Measurements from ENCODE around the gene M1AP.

M1AP gene

DNA sequence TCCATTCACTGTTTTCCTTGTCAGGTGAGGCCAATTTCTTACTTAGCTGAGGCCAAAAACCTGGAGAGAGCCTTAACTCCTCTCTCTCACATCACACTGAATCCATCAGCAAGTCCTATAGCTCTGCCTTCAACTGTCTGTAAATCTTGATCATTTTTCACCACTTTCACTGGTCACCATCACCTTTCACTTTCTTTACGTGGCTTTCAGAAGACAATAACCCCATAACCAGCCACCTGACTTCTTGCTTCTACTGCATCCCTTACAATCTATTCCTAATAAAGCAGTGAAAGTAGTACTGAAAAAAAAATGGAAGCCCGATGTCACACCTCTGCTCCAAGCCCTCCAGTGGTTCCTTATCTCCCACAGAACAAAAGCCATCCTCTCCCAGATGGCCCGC is 102.1 kb downstream of the M1AP start:
- Histone ChIP-seq H3K4me3 (ENCODE audit: low read depth, low read length) (no peak overlapping the region), H3K4me1 (no peaks in the 10 kb centered on the region), H3K36me3 (no peaks in the 10 kb centered on the region), H3K27me3 (no peaks in the 10 kb centered on the region), H3K9me3 (no peaks in the 10 kb centered on the region)
- DNase-seq, result no peak
- TF ChIP-seq, protein P1, sequence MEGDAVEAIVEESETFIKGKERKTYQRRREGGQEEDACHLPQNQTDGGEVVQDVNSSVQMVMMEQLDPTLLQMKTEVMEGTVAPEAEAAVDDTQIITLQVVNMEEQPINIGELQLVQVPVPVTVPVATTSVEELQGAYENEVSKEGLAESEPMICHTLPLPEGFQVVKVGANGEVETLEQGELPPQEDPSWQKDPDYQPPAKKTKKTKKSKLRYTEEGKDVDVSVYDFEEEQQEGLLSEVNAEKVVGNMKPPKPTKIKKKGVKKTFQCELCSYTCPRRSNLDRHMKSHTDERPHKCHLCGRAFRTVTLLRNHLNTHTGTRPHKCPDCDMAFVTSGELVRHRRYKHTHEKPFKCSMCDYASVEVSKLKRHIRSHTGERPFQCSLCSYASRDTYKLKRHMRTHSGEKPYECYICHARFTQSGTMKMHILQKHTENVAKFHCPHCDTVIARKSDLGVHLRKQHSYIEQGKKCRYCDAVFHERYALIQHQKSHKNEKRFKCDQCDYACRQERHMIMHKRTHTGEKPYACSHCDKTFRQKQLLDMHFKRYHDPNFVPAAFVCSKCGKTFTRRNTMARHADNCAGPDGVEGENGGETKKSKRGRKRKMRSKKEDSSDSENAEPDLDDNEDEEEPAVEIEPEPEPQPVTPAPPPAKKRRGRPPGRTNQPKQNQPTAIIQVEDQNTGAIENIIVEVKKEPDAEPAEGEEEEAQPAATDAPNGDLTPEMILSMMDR (IDR thresholded peaks at IDR 0.05; ENCODE audit: low read depth, low read length), result no peak

- TF ChIP-seq, protein P1 (IDR thresholded peaks at IDR 0.05; ENCODE audit: low read depth, low read length), result no peak
- DNase-seq, result no peak
These were observed 103.5 kb downstream of the M1AP start for GRCh38 chr2:74544634-74545033.

GRCh38 chr2:74542978-74543377 is 105.2 kb downstream of the M1AP start:
- TF ChIP-seq, protein P1 (IDR thresholded peaks at IDR 0.05; ENCODE audit: low read depth, low read length), result no peak

More at GRCh38 chr2:74544634-74545033, 103.5 kb downstream of the M1AP start:
- Histone ChIP-seq H3K9me3 (no peaks in the 10 kb centered on the region), H3K4me3 (ENCODE audit: low read depth, low read length) (no peak overlapping the region), H3K4me1 (no peaks in the 10 kb centered on the region), H3K27me3 (no peaks in the 10 kb centered on the region), H3K36me3 (no peaks in the 10 kb centered on the region)

GRCh38 chr2:74540291-74540690 is 107.8 kb downstream of the M1AP start:
- Histone ChIP-seq H3K9me3 (no peaks in the 10 kb centered on the region), H3K36me3 (no peaks in the 10 kb centered on the region), H3K27me3 (no peaks in the 10 kb centered on the region), H3K4me1 (no peaks in the 10 kb centered on the region), H3K4me3 (ENCODE audit: low read depth, low read length) (no peak overlapping the region)
- no peak for DNase-seq
- TF ChIP-seq, protein P1 (IDR thresholded peaks at IDR 0.05; ENCODE audit: low read depth, low read length), result no peak

More at GRCh38 chr2:74542978-74543377, 105.2 kb downstream of the M1AP start:
- Histone ChIP-seq H3K36me3 (no peaks in the 10 kb centered on the region), H3K27me3 (no peaks in the 10 kb centered on the region), H3K9me3 (no peaks in the 10 kb centered on the region), H3K4me3 (ENCODE audit: low read depth, low read length) (no peak overlapping the region), H3K4me1 (no peaks in the 10 kb centered on the region)
- no peak for DNase-seq

GRCh38 chr2:74538881-74539339 is 109.2 kb downstream of the M1AP start:
- H3K9me3 ChIP-seq, result no peaks in the 10 kb centered on the region
- H3K27me3 ChIP-seq, result no peaks in the 10 kb centered on the region
- no peaks in the 10 kb centered on the region for H3K36me3 ChIP-seq
- no peak for DNase-seq
- H3K4me3 ChIP-seq (ENCODE audit: low read depth, low read length), result no peak overlapping the region
- TF ChIP-seq, protein P1 (IDR thresholded peaks at IDR 0.05; ENCODE audit: low read depth, low read length), result no peak
- H3K4me1 ChIP-seq, result no peaks in the 10 kb centered on the region

GRCh38 chr2:74537140-74537539 is 111.0 kb downstream of the M1AP start:
- no peaks in the 10 kb centered on the region for H3K27me3 ChIP-seq
- TF ChIP-seq, protein P1 (IDR thresholded peaks at IDR 0.05; ENCODE audit: low read depth, low read length), result no peak
- no peaks in the 10 kb centered on the region for H3K9me3 ChIP-seq
- peaks cover 5% of the 10 kb centered on the region; the same call in 1 of the 2 replicates for H3K36me3 ChIP-seq
- no peak overlapping the region for H3K4me3 ChIP-seq (ENCODE audit: low read depth, low read length)
- DNase-seq, result no peak
- H3K4me1 ChIP-seq, result no peaks in the 10 kb centered on the region

Data from BE2C (cell line).